Testis (tissue), 2 donors: ENCODE results near the gene TDP2.

Experiments used
- POLR2A ChIP-seq: fragments of 450-650 bp; IDR thresholded peaks from one replicate; pipeline ENCODE4 v1.6.1; 2017; ENCODE audit warnings: antibody characterized with exemption, mild to moderate bottlenecking, moderate library complexity
- TF ChIP-seq, protein P1 (sequence below), 3 experiments: fragments of 450-650 bp in 2 of 3; fragments of 200-600 bp in 1 of 3; sonication (generic) in 1 of 3; IDR thresholded peaks; one replicate each; pipeline ENCODE4 v1.5.1; 2016 to 2019; ENCODE audit warnings: antibody characterized with exemption in 3 of 3, mild to moderate bottlenecking in 2 of 3, moderate library complexity in 1 of 3

DNA sequence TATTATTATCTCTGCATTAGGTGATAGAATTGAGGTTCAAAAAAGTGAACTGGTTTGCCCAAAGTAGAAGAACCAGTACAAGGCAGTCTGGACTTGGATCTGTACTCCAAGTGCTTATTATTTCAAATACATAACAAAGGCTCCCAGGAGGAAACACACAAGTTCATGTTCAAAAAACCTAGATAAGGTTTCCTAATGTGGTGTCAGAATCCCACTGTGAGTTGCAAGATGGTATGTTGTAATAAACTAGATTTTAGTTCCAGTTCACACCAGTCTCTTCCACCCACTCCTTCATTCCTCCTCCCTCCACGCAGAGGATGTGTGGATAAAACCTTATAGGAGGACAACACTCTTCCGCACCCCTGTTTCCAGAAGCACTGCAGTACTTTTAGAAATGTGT is 63.5 kb downstream of the TDP2 start:
- TF ChIP-seq, protein P1, sequence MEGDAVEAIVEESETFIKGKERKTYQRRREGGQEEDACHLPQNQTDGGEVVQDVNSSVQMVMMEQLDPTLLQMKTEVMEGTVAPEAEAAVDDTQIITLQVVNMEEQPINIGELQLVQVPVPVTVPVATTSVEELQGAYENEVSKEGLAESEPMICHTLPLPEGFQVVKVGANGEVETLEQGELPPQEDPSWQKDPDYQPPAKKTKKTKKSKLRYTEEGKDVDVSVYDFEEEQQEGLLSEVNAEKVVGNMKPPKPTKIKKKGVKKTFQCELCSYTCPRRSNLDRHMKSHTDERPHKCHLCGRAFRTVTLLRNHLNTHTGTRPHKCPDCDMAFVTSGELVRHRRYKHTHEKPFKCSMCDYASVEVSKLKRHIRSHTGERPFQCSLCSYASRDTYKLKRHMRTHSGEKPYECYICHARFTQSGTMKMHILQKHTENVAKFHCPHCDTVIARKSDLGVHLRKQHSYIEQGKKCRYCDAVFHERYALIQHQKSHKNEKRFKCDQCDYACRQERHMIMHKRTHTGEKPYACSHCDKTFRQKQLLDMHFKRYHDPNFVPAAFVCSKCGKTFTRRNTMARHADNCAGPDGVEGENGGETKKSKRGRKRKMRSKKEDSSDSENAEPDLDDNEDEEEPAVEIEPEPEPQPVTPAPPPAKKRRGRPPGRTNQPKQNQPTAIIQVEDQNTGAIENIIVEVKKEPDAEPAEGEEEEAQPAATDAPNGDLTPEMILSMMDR (IDR thresholded peaks at IDR 0.05) = no peak
- no peak for TF ChIP-seq POLR2A
